Tongue (tissue), 2 donors: ENCODE measurements around the gene ERCC1. TPM values are rescaled to one million over a fixed set of nuclear protein-coding genes. Genes with fewer than 3 reads are reported as not detected.
A peak's percentile ranks its signal among the peaks of the same experiment; 100 is the strongest.

Source experiments
- DNase-seq: peaks from one replicate; pipeline ENCODE4 v3.0.0-alpha.2; 2015
- total RNA-seq: library from RNA; depleted of rRNA; stranded (reverse); fragments of >200 nt; gene quantifications from one replicate; pipeline ENCODE4 v1.2.3, GENCODE V29; 2014

The ERCC1 gene
- total RNA-seq, 1 donor from 2014 or later, result 89.4 TPM

DNA sequence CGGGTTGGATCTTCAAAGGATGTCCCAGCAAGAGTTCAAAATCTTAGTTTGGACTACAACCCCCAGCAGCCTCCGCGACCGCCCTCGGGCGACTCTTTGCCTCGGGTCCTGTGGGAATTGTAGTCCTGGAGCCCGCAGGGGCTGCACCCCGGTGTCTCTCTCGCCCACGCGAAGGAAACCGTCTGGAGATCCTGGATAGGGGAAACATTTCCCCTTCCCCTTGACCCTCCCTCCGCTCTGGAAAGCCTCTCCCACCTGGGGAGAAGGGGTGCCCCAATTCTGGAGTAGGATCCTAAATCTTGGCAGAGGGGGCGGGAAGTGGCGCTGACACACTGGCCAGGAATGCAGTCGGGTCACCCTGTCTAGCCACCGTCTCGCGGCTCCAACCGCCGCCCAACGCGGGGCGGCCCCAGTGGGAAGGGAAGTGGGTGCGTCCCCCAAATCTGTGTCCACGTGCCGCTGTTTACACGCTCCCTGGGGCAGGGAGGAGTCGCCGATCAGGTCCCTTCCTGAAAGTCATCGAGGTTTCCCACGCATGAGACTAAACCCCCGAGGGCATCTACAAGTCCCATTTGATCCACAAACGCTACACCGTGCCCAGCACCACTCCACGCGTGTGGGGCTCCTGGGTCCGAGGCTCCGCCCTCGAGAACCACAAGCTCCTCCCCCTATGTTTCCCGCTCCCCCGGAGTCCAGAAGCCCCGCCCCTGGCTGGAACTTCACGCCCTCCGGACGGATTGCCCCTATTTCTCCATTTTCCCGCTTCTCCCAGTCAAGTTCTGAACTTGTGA lies 18.1 kb downstream of the ERCC1 start:
- DNase-seq, result peak; percentile 91

DNA sequence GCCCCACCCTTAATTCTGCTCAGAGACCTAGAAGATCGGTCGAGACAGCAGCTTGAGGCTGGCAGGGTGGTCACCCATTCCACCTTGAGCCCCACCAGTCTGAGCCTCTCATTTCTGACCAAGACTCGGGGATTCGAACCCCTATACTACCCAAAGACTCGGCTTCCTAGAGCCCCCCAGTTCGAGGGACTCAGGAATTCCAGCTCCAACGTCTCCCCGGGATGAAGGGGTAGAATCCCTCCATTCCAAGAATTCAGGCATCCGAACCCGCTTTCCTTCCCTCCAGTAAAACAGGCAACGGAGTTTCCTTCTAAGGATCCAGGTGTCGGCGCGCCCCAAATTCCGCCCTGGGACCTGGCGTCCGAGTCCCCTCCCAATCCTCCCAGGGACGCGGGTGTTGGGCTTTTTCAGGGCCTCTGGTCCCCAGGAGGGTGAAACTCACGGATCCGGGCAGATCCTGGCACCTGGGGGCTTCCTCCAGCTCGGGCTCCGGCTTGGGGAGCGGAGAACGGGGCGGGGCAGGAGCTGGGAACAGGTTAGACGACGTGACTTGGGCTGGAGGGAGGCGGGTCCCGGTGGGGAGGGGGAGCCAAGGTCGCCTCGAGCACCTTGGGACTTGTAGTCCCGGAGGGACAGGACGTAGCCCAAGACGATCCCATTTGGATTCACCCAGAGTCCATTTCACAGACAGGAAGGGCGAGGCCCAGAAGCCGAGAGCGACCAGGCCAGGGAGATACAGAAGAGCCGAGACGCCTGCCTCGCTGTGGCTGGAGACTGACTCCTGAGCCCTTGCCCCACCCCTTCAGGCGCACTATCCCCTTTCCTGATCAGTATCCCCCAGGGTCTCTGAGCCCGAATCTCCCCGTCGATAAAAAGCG lies 18.9 kb downstream of the ERCC1 start, which contains the start of gene PPP1R13L:
TSS of gene PPP1R13L (minus strand) at position 513 of the 878 bp plus-strand sequence. CDS start 6,751 bp downstream, outside the sequence.
- DNase-seq, result peak; percentile 69

DNA sequence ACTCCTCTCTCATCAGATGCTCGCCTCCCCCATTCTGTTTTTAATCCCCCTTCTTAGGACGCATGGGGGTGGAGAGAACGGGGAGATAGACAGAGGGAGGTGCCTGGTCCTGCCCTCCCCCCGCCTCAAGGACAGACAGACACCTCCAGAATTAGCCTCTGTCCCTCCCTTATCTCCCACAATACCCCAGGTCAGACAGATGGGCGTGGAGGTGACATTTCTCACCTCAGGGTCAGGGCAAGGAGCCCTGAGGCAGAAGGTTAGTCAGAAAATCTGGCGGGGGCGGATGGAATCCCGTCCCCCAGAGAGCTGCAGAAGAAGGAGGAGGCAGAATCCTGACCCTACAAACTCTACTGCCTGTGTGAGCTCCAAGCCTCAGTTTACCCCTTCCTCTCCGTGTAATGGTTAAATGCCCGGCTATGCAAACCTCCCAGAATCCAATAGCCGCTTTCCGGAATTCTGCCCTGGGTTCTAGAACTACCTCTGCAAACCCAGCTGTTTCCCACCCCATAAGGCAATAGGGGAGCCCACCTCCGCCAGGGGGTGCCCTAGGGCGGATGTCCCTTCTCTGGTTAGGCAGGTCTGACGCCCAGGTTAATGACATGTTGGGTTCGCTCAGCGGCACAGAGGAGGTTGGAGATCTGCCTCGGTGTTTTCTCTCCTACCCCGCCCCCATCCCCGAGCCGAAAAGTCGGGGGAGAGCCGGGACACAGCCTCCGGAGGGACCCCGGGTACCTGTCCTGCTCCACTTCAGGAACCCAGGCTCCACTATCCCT lies 19.7 kb downstream of the ERCC1 start:
- peak; percentile 42 for DNase-seq

DNA sequence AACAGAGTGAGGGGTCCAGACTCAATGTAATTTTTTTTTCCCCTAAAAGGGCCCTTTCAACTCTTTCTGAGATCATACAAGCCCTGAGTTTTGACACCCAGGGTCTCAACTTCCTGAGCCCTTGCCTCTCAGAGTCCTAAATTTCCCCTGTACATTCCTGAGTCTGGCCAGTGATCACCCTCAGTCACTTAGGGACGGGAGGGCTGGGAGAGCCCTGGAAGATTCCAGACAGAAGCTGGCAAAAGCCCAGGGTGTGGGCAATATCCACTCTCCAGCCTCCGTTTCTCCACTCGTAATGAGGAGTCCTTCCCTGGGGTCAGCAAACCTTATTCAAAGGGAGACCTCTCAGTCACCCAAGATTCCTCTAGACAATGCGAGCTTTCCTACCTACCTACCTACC lies 20.4 kb downstream of the ERCC1 start:
- no peak for DNase-seq

DNA sequence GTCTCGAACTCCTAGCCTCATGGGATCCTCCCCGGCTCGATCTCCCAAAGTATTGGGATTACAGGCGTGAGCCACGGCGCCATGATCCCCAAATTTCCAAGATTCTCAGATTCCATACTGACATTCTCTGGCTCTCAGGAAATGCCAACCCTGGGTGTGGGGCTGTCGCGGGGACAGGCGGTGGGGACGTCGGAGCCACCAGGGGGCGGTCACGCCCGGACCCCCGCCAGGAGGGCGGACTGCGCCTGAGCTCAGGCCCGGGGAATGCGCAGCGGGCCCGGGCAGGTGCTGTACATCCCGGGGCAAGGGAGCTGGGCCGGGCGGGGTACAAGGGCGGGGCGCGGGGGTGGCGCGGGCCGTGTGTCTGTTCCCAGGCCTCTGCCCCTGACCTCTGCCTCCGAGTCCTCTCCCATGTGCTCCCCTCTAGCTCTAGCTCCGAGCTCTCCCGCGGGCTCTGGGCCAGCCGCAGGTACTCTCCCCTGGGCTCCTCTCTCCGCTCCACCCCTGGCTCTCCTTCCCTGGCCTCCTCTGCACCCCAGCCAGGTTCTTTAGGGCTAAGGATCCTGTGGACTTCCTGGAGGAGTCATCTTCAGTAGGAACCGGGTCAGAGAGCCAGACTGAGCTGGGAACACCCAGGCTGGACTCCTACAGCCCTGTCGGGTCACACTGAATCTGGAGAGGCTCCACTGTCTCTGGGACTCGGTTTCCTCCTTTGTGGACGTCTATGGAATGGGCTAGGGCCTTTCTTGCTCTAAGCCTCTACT lies 21.2 kb downstream of the ERCC1 start:
- peak; percentile 64 for DNase-seq

DNA sequence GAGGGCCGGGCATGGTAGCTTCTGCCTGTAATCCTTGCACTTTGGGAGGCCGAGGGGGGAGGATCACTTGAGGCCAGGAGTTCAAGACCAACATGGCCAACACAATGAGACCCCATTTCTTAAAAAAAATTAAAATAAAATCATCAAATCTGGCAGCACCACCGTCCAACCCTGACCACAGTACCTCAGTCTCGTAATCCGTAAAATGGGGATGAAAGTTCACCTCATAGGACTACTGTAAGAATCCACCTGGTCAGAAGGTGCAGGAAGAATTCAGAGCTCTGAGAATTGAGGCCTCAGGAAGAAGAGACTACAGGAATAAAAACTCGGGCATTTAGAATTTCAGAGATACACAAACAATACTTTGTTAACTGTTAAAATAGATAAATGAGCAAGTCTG lies 21.9 kb downstream of the ERCC1 start:
- no peak for DNase-seq

DNA sequence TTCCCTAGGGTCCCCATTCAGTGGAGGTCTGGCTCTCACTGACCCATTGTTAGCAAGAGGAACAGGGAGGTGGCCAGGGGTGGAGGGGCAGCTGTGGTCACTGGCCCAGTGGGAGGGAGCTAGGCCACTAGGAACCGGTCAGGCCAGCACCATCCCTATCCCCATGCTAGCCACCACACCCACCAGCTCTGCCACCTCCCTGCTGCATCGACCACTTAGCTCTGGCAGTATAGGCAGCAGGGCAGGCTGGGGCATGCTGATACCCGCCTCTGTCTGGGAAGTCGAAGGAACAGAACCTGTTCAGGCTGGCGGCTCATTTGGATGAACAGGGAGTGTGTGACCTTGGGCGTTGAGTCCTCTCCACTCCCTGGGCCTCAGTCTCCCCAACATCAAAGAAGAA lies 23.5 kb downstream of the ERCC1 start:
- DNase-seq, result peak; percentile 29

DNA sequence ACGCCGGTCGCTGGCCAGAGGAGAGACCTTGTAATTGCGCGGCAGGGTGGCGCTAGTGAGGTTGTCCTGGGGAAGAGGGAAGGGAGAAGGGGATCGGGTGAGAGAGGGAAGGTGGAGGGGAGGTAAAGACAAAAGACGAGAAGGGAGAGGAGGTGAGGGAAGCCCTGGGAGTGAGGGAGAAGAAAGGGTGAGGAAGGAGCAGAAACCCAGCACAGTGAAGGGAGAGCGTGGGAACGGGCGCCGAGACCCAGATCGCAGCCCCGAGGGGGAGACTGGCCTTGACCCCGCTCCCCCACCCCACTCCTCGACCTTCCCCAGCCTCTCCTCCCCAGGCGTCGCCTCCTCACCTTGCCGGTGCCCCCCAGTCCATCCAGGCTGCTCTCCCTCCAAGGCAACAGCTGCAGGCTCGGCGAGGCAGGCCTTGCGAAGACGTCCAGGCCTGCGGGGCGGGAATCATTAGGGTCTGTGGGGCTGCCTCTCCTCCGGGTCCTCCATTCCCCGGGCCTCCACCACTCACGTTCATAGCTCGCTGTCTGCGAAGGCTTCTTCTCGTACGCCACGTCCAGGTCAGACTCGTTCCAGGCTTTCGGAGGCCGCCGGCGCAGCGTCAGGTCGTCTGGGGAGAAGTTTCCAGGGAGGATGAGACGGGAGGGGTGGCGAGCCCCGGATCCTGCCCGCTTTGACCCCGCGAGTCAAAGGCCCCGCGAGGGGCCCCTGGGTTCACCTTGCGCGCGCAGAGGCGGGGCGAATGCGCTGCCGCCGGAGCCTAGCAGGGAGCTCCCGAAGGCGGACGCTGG lies 27.7 kb downstream of the ERCC1 start:
- no peak for DNase-seq

DNA sequence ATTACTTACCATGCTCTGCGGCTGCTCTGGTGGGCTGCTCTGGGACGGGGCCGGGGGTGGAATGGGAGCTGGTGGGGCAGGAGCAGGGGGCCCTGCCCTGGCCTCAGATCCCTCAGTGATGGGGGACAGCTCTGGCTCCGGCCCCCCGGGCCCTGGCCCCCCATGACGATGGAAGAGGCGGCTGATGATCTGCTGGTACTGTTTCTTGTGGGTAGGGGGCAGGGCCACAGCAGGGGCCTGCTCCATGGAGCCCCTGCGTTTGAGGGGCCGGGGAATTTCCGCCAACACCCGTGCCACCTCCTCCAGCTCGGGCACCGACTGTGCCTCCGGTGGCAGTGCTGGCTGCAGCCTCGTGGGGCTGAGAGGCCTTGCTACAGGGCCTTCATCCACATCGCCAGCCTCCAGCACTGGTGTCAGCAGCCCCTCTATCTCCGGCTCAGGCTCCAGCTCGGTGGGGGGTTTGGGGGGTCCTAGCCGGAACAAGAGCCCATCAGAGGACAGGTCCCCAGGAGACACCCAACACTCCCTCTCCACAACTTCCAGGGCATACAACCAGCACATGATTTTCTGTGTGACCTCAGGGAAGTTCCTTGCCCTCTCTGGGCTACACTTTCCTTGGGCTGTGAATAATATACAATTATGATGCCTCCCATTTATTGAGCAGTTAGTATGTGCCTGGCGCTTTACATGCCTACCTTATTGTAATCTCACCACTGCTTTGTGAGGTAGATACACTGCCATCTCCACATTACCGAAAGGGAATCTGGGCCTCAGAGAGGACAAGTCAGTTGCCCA lies 31.6 kb downstream of the ERCC1 start:
- DNase-seq, result no peak

DNA sequence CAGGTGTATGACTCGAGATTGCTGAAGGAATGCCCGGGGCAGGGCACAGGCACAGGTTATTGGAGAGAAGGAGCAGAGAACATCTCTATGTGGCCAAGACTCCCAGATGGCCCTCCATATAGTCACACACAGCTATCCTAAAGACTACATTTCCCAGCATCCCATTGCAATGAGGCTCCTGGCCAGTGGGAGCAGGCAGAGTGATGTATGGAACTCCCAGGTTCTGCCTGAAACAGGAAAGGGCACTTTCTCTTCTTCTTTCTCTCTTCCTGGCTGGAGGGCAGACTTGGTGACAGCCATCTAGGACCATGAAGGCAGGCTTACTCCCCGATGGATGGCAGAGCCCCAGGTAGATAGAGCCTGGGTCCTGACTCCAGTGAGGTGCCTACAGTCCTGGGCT lies 32.4 kb downstream of the ERCC1 start:
- DNase-seq, result no peak

DNA sequence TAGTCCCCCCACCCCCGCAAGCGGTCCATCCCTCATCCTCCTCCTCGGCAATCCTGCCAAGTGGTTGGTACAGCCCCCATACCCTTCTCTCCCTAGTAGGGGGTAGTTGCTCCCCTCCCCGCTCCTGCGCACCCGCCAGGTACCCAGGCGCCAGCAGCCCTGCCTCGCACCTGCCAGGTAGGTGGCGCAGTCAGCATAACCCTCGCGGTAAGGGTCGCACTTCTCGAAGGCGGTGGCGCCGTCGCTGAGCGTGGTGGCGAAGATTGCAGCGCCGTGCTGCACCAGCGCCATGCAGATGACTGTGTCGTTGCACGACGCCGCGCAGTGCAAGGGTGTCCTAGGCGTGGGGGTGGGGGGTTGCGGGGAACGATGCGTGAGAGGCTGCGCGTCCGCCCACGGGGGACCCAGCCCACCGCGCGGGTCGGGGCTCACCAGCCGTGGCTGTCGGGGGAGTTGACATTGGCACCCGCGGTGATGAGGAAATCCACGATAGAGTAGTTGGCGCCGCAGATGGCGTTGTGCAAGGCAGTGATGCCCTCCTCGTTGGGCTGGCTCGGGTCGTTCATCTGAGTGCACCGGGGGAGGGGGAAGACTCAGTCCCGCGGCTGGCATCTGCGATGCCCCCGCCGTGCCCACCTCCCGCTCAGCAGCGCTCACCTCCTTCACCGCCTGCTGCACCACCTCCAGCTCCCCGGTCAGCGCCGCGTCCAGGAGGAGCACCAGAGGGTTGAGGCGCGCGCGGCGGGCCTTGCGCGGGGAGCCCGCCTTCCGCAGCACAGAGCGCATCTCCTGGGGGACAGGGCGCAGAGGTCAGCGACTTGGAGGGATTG lies 38.1 kb downstream of the ERCC1 start:
- DNase-seq, result no peak

DNA sequence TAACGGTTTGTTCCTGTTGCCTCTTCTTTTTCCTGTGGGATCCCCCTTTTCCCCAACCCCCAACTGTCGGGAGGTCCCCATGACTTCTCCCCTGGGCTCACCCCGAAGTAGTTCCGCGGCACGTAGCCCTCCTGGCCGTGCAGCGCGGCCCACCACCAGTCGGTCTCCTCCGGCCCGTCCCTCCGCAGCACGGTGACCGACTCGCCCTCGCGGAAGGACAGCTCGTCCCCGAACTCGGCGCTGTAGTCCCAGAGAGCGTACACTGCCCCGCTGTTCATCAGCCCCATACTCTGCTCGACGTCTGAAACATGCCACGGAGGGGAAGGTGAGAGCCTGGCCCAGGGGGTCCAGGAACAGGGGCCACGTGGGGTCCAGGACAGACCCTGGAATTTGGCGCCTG lies 41.3 kb downstream of the ERCC1 start:
- DNase-seq, result no peak

DNA sequence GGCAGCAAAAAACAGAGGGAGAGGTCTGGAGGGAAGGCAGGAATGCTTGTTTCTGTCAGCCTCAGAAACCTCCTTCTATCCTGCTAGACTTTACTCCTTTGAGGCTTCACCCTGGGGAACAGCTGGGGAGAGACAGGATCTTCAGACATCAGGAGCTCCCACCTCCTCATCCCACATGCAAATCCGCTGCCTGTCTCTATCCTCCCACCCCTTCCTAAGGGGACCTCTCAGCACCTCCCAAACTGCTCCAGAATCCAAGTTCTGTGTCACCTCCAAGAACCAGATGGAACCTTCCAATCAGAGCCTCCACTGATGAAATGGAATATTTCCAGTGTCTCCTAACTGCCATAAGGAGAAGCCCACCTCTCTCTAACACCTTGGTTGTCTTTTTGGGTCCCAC lies 43.6 kb downstream of the ERCC1 start:
- DNase-seq, result no peak

DNA sequence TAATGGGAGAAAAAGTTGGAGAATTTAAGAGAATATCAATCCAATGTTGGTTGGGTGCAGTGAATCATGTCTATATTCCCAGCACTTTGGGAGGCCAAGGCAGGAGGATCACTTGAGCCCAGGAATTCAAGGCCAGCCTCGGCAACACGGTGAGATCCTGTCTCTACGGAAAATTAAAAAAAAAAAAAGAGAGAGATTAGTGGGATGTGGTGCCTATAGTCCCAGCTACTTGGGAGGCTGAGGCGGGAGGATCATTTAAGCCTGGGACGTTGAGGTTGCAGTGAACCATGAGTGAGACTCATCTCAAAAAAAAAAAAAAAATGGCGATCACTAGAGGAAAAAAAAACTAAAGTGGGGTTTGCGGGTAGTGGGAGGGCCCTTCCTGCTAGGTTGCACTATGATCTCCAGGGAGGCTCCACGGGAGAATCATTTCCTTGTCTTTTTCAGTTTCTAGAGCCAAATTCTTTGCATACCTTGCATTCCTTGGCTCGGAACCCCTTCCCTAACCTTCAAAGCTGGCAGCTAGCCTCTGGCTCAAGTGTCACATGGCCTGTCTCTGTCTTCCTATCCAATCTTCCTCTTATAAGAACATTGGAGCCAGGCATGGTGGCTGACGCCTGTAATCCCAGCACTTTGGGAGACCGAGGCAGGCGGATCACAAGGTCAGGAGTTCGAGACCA lies 47.5 kb downstream of the ERCC1 start:
- peak; percentile 58 for DNase-seq

DNA sequence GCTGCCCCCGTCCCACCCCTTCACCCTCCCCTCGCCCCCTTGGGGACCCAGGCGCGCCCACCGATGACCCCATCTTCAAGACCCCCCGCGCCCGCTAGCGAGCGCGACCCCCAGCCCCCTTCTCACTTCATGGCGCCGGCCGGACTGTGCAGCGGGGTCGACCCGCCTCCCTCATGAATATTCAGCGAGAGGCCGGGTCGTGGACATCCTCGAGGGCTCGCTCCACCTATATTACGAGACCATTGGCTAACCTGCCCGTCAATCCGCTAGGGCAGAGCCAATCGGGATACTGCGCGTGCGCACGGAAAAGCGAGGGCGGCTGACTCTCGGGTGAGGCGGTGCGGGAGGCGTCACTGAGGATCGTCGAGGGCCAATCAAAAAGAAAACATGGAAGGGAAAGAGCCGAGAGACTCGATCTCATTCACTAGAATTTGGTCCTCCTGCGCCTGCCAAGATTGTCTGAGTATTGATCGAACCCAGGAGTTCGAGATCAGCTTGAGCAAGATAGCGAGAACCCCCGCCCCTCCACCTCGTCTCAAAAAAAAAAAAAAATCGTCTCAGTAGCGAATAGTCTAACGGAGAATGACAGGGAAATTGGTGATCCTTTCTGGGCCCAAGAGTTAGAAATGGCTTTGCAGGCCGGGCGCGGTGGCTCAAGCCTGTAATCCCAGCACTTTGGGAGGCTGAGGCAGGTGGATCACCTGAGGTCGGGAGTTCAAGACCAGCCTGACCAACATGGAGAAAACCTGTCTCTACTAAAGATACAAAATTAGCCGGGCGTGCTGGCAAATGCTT lies 53.1 kb downstream of the ERCC1 start, which contains the start of gene ERCC2:
TSS of gene ERCC2 (minus strand) at position 164 of the 795 bp plus-strand sequence. CDS start at position 131, 33 bp downstream.
- DNase-seq, result peak; percentile 100

DNA sequence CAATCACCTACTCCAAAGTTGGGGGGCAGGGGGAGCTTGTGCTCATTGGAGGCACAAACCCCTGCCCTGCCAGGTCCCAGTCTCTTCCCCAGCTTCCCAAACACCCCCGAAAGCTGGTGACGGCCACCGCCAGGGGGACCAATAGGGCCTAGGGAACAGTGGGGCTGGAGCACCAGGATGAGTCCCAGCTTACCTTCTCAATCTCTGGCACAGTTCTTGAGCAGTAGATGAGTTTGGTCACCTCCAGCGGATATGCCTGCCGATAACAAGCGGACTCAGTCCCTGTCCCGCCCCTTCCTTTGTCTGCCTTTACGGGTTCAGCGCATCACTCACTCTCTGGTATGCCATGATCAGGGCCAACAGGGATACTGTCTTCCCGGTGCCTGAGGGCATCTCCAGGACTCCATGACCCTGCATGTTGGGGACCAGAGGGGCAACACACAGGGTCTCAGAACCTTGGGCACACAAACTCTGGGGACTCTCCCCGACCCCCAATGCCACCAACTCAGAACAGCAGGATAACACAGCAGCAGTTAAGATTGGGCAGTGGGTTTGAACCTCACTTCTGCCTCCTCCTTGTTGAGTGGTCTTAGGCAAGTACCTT lies 54.9 kb downstream of the ERCC1 start:
- DNase-seq, result no peak

DNA sequence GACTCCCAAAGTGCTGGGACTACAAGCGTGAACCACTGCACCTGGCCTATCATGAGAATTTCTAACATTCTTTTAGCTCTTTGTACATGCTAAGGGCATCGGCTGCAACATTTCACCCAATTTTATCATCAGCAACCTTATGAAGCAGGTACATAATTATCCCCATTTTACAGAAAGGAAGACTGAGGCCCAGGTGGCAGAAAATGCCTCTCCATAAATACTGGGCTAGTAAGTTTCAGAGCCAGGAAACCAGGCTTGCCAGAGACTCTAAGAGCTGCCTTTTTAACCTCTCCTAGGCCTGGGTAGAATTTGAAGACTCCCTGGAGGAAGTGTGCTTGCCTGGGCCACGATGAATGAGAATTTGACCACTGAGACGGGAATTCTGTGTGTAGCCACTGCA lies 55.6 kb downstream of the ERCC1 start:
- no peak for DNase-seq
